ENCODE results near the gene FHIT. TPM values are rescaled to one million over a fixed set of nuclear protein-coding genes. Genes with fewer than 3 reads are reported as not detected.

Gene FHIT
- total and polyA plus RNA-seq, 10 of the 15 experiments (the other 5 are each of a cell fraction or from before 2014, with no cell fraction given) = 4.2 to 14.9 (median 9.4) TPM

- in situ Hi-C loops (cut with MboI) (no loop called here), intact Hi-C loops (cut with micrococcal nuclease; ENCODE audit: unreplicated experiment) (no loop called here)
- Histone ChIP-seq H4K20me1 (ENCODE audit: control insufficient read depth, insufficient read depth) (no peaks in the 10 kb centered on the region), H3K27me3 (replicated peaks in 1 of 2; ENCODE audit: control insufficient read depth in 2 of 2, insufficient read depth in 2 of 2, low read length in 1 of 2) (no peaks in the 10 kb centered on the region), H3K9ac (ENCODE audit: control insufficient read depth, insufficient read depth, low read length) (no peak overlapping the region), H2AFZ (ENCODE audit: control insufficient read depth, low read depth, low read length) (no peak overlapping the region), H3K27ac (ENCODE audit: control insufficient read depth, insufficient read depth) (no peak overlapping the region), H3K9me3 (replicated peaks; ENCODE audit: control insufficient read depth, insufficient read depth, low read length) (no peaks in the 10 kb centered on the region), H3K36me3 (ENCODE audit: control insufficient read depth in 2 of 2, insufficient read depth in 2 of 2, low read length in 1 of 2) (no peaks in the 10 kb centered on the region), H3K4me3 (no peak overlapping the region), H3K79me2 (ENCODE audit: control insufficient read depth, insufficient read depth, low read length) (no peaks in the 10 kb centered on the region), H3K4me1 (ENCODE audit: control insufficient read depth, insufficient read depth, low read length) (no peaks in the 10 kb centered on the region), H3K4me2 (ENCODE audit: control insufficient read depth, insufficient read depth) (no peak overlapping the region)
- WGBS (ENCODE audit: insufficient coverage, insufficient replicate concordance, low lambda C conversion rate, missing lambda C conversion rate) = 90% methylated on average over 2 of the region's 2 CpGs
- RAD21 ChIA-PET (ENCODE audit: unreplicated experiment) = no interaction called here
- POLR2A ChIA-PET = no interaction called here
- SMC1A ChIA-PET (ENCODE audit: uncharacterized antibody, unreplicated experiment) = no interaction called here
- FAIRE-seq = no peak
- ATAC-seq = no peak
- no TSS peak for BruUV-seq (replicated peaks)
- CTCF ChIA-PET = no interaction called here
- DNase-seq (ENCODE audit: low read depth, low spot score) = no peak
- TF ChIP-seq MAX (IDR thresholded peaks at IDR 0.05; ENCODE audit: low read depth, low read length) (no peak), SIX5 (IDR thresholded peaks at IDR 0.05; ENCODE audit: low read depth, low read length, severe bottlenecking) (no peak), NFYA (IDR thresholded peaks at IDR 0.05; ENCODE audit: borderline replicate concordance, low read depth, low read length) (no peak), FOXK2 (IDR thresholded peaks at IDR 0.05) (no peak), SRF (IDR thresholded peaks at IDR 0.05; ENCODE audit: low read depth in 2 of 2, low read length in 2 of 2) (no peak), HSF1 (IDR thresholded peaks at IDR 0.05; ENCODE audit: low read depth, low read length) (no peak), MEF2B (IDR thresholded peaks at IDR 0.05; ENCODE audit: partially characterized antibody, poor library complexity, severe bottlenecking) (no peak), HDAC2 (IDR thresholded peaks at IDR 0.05) (no peak), IRF3 (IDR thresholded peaks at IDR 0.05) (no peak), STAT1 (conservative IDR thresholded peaks at IDR 0.05) (no peak), NFYB (IDR thresholded peaks at IDR 0.05; ENCODE audit: insufficient read depth, low read depth, low read length) (no peak)
- TF ChIP-seq, protein P1, sequence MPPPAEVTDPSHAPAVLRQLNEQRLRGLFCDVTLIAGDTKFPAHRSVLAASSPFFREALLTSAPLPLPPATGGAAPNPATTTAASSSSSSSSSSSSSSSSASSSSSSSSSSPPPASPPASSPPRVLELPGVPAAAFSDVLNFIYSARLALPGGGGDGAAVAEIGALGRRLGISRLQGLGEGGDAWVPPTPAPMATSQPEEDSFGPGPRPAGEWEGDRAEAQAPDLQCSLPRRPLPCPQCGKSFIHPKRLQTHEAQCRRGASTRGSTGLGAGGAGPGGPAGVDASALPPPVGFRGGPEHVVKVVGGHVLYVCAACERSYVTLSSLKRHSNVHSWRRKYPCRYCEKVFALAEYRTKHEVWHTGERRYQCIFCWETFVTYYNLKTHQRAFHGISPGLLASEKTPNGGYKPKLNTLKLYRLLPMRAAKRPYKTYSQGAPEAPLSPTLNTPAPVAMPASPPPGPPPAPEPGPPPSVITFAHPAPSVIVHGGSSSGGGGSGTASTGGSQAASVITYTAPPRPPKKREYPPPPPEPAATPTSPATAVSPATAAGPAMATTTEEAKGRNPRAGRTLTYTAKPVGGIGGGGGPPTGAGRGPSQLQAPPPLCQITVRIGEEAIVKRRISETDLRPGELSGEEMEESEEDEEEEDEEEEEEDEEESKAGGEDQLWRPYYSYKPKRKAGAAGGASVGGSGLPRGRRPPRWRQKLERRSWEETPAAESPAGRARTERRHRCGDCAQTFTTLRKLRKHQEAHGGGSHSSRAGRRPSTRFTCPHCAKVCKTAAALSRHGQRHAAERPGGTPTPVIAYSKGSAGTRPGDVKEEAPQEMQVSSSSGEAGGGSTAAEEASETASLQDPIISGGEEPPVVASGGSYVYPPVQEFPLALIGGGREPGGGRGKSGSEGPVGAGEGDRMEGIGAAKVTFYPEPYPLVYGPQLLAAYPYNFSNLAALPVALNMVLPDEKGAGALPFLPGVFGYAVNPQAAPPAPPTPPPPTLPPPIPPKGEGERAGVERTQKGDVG (CRISPR knock-in tag; IDR thresholded peaks at IDR 0.05) = no peak
- TF ChIP-seq, protein P2, sequence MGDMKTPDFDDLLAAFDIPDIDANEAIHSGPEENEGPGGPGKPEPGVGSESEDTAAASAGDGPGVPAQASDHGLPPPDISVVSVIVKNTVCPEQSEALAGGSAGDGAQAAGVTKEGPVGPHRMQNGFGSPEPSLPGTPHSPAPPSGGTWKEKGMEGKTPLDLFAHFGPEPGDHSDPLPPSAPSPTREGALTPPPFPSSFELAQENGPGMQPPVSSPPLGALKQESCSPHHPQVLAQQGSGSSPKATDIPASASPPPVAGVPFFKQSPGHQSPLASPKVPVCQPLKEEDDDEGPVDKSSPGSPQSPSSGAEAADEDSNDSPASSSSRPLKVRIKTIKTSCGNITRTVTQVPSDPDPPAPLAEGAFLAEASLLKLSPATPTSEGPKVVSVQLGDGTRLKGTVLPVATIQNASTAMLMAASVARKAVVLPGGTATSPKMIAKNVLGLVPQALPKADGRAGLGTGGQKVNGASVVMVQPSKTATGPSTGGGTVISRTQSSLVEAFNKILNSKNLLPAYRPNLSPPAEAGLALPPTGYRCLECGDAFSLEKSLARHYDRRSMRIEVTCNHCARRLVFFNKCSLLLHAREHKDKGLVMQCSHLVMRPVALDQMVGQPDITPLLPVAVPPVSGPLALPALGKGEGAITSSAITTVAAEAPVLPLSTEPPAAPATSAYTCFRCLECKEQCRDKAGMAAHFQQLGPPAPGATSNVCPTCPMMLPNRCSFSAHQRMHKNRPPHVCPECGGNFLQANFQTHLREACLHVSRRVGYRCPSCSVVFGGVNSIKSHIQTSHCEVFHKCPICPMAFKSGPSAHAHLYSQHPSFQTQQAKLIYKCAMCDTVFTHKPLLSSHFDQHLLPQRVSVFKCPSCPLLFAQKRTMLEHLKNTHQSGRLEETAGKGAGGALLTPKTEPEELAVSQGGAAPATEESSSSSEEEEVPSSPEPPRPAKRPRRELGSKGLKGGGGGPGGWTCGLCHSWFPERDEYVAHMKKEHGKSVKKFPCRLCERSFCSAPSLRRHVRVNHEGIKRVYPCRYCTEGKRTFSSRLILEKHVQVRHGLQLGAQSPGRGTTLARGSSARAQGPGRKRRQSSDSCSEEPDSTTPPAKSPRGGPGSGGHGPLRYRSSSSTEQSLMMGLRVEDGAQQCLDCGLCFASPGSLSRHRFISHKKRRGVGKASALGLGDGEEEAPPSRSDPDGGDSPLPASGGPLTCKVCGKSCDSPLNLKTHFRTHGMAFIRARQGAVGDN (IDR thresholded peaks at IDR 0.05) = no peak
- TF ChIP-seq, protein P3, sequence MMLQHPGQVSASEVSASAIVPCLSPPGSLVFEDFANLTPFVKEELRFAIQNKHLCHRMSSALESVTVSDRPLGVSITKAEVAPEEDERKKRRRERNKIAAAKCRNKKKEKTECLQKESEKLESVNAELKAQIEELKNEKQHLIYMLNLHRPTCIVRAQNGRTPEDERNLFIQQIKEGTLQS (IDR thresholded peaks at IDR 0.05; ENCODE audit: borderline replicate concordance, extremely low read depth, low read depth, low read length) = no peak
Measured at GRCh38 chr3:60523536-60523935, 727.7 kb downstream of the FHIT start.
